ENCODE measurements around the gene BTRC. TPM values are rescaled to one million over a fixed set of nuclear protein-coding genes. Genes with fewer than 3 reads are reported as not detected.

Gene BTRC
- total and polyA plus RNA-seq, 10 of the 15 experiments (the other 5 are each of a cell fraction or from before 2014, with no cell fraction given): 2.2 to 18.6 (median 8.6) TPM

GRCh38 chr10:101403161-101403560 lies 49.2 kb downstream of the BTRC start:
- Histone ChIP-seq H3K4me2 (ENCODE audit: control insufficient read depth, insufficient read depth) (no peak overlapping the region), H4K20me1 (ENCODE audit: control insufficient read depth, insufficient read depth) (no peaks in the 10 kb centered on the region), H3K4me1 (ENCODE audit: control insufficient read depth, insufficient read depth, low read length) (no peaks in the 10 kb centered on the region), H3K9ac (ENCODE audit: control insufficient read depth, insufficient read depth, low read length) (no peak overlapping the region), H3K36me3 (ENCODE audit: control insufficient read depth in 2 of 2, insufficient read depth in 2 of 2, low read length in 1 of 2) (no peaks in the 10 kb centered on the region), H3K27me3 (replicated peaks in 1 of 2; ENCODE audit: control insufficient read depth in 2 of 2, insufficient read depth in 2 of 2, low read length in 1 of 2) (no peaks in the 10 kb centered on the region), H3K4me3 (no peak overlapping the region), H3K79me2 (ENCODE audit: control insufficient read depth, insufficient read depth, low read length) (no peaks in the 10 kb centered on the region), H2AFZ (ENCODE audit: control insufficient read depth, low read depth, low read length) (no peak overlapping the region), H3K27ac (ENCODE audit: control insufficient read depth, insufficient read depth) (no peak overlapping the region), H3K9me3 (replicated peaks; ENCODE audit: control insufficient read depth, insufficient read depth, low read length) (no peaks in the 10 kb centered on the region)
- ATAC-seq (no peak), DNase-seq (ENCODE audit: low read depth, low spot score) (no peak), FAIRE-seq (no peak)
- CTCF ChIA-PET: no interaction called here
- in situ Hi-C loops (cut with MboI): no loop called here
- intact Hi-C loops (cut with micrococcal nuclease; ENCODE audit: unreplicated experiment): no loop called here
- 93% methylated on average over 2 of the region's 2 CpGs for WGBS (ENCODE audit: insufficient coverage, insufficient replicate concordance, low lambda C conversion rate, missing lambda C conversion rate)
- TF ChIP-seq TCF3 (IDR thresholded peaks at IDR 0.05; ENCODE audit: borderline replicate concordance, insufficient read depth, low read depth, low read length): no peak
- no peak for TF ChIP-seq MYB (IDR thresholded peaks at IDR 0.05; ENCODE audit: borderline replicate concordance, low read depth, low read length)
- RAD21 ChIA-PET (ENCODE audit: unreplicated experiment): interaction anchor here (1.1 kb wide), 1 partner anchor 15 kb away, joined by 3 read pairs; no protein-coding TSS in a partner anchor
- SMC1A ChIA-PET (ENCODE audit: uncharacterized antibody, unreplicated experiment): interaction anchor here (1.2 kb wide), 1 partner anchor 38 kb away, joined by 4 read pairs; no protein-coding TSS in a partner anchor
- POLR2A ChIA-PET: no interaction called here
- no TSS peak for BruUV-seq (replicated peaks)

- H3K4me2 ChIP-seq (ENCODE audit: control insufficient read depth, insufficient read depth): no peak overlapping the region
- in situ Hi-C loops (cut with MboI): no loop called here
- no peaks in the 10 kb centered on the region for H3K27me3 ChIP-seq (replicated peaks in 1 of 2; ENCODE audit: control insufficient read depth in 2 of 2, insufficient read depth in 2 of 2, low read length in 1 of 2)
- no peak overlapping the region for H3K27ac ChIP-seq (ENCODE audit: control insufficient read depth, insufficient read depth)
- no peaks in the 10 kb centered on the region for H3K79me2 ChIP-seq (ENCODE audit: control insufficient read depth, insufficient read depth, low read length)
- ATAC-seq (no peak), FAIRE-seq (no peak), DNase-seq (ENCODE audit: low read depth, low spot score) (no peak)
- SMC1A ChIA-PET (ENCODE audit: uncharacterized antibody, unreplicated experiment): interaction anchor here (0.7 kb wide), 1 partner anchor 19 kb away, joined by 3 read pairs; no protein-coding TSS in a partner anchor
- no peak overlapping the region for H2AFZ ChIP-seq (ENCODE audit: control insufficient read depth, low read depth, low read length)
- no peaks in the 10 kb centered on the region for H4K20me1 ChIP-seq (ENCODE audit: control insufficient read depth, insufficient read depth)
- H3K9ac ChIP-seq (ENCODE audit: control insufficient read depth, insufficient read depth, low read length): no peak overlapping the region
- RAD21 ChIA-PET (ENCODE audit: unreplicated experiment): no interaction called here
- BruUV-seq (replicated peaks): no TSS peak
- CTCF ChIA-PET: interaction anchor here (1.0 kb wide), 1 partner anchor 39 kb away, joined by 3 read pairs; no protein-coding TSS in a partner anchor
- no peaks in the 10 kb centered on the region for H3K36me3 ChIP-seq (ENCODE audit: control insufficient read depth in 2 of 2, insufficient read depth in 2 of 2, low read length in 1 of 2)
- 94% methylated on average over 2 of the region's 2 CpGs for WGBS (ENCODE audit: insufficient coverage, insufficient replicate concordance, low lambda C conversion rate, missing lambda C conversion rate)
- H3K4me3 ChIP-seq: no peak overlapping the region
- POLR2A ChIA-PET: interaction anchor here (0.6 kb wide), 2 partner anchors 74 to 181 kb away, joined by 4 to 5 read pairs; no protein-coding TSS in a partner anchor
- intact Hi-C loops (cut with micrococcal nuclease; ENCODE audit: unreplicated experiment): no loop called here
- no peaks in the 10 kb centered on the region for H3K9me3 ChIP-seq (replicated peaks; ENCODE audit: control insufficient read depth, insufficient read depth, low read length)
- H3K4me1 ChIP-seq (ENCODE audit: control insufficient read depth, insufficient read depth, low read length): no peaks in the 10 kb centered on the region
- TF ChIP-seq RAD21 (IDR thresholded peaks at IDR 0.05; ENCODE audit: insufficient read depth, low read depth, low read length) (no peak), ZNF592 (IDR thresholded peaks at IDR 0.05) (no peak), TAF1 (IDR thresholded peaks at IDR 0.05; ENCODE audit: borderline replicate concordance, low read depth, low read length) (no peak), NBN (IDR thresholded peaks at IDR 0.05) (no peak), CTCF (IDR thresholded peaks at IDR 0.05 in 2 of 3, conservative IDR thresholded peaks at IDR 0.05 in 1 of 3; ENCODE audit: control insufficient read depth in 2 of 3, extremely low read depth in 1 of 3, insufficient read depth in 1 of 3, low read depth in 3 of 3, low read length in 3 of 3) (no peak), SMC3 (IDR thresholded peaks at IDR 0.05; ENCODE audit: borderline replicate concordance, low read length) (no peak), NFIC (IDR thresholded peaks at IDR 0.05; ENCODE audit: low read depth, low read length) (no peak), HDAC6 (IDR thresholded peaks at IDR 0.05; ENCODE audit: unreplicated experiment) (no peak), NFYB (IDR thresholded peaks at IDR 0.05; ENCODE audit: insufficient read depth, low read depth, low read length) (no peak)
Observed at GRCh38 chr10:101405001-101405400, 51.0 kb downstream of the BTRC start.

All from GM12878 (cell line).